Right renal cortex interstitium (tissue), 3 donors: ENCODE measurements around the gene JAK1. TPM values are rescaled to one million over a fixed set of nuclear protein-coding genes. Genes with fewer than 3 reads are reported as not detected.

ENCODE experiments used
- DNase-seq, 3 donors: peaks; one replicate each; pipeline ENCODE4 v3.0.0-alpha.2; 2013; ENCODE audit warnings: low read depth in 3 of 3, low spot score in 2 of 3
- polyA plus RNA-seq, 3 donors: library from polyadenylated mRNA; unstranded; fragments of 120-200 nt; gene quantifications; one replicate each; pipeline ENCODE4 v1.2.1, GENCODE V29; 2013; ENCODE audit not compliant: insufficient read length in 3 of 3

The JAK1 gene
- polyA plus RNA-seq, 3 donors, result 108 to 113 (median 112) TPM

DNA sequence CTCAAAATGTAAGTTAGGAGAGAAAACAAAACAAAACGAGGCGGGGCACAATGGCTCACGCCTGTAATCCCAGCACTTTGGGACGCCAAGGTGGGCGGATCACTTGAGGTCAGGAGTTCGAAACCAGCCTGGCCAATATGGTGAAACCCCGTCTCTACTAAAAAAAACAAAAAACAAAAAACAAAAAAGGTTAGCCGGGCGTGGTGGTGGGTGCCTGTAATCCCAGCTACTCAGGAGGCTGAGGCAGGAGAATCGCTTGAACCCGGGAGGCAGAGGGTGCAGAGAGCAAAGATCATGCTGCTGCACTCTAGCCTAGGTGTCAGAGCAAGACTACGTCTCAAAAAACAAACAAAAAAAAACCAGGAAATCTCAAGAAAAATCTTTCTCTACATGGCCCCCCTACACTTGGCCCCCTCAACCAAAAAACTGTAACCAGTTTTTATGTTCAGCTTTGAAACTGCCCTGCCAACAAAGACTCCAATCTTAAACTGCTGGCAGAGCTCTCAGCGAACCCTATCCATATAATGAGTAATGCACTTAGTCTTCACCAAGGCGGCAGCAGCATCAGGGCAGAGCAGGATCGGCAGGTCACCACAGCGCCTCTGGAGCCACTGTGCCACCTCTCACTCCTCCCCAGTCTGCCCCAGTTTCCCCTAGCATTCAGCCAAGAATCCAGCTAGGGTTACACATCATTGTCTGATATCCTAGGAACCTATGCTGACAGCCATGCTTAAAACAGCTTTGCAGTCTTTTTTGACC lies 71.7 kb downstream of the JAK1 start:
- DNase-seq, result no peak

DNA sequence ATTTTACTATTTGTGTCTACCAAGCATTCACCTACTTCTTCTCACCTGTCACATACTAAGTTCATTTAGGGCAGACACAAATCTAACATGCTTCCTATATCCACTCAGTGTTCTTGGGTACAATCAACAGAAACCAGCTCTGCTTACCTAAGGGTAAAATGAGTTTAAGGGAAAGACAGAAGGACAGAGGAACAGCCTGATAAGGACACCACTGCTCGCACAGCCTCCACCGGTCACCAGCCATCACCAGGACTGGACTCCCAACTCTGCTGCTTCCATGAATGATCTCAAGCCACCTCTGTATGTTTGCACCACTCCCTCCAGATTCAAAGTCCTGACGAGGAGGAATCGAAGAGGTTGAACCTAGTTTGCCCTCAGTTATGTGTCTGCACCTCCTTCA lies 72.4 kb downstream of the JAK1 start:
- DNase-seq, result no peak

DNA sequence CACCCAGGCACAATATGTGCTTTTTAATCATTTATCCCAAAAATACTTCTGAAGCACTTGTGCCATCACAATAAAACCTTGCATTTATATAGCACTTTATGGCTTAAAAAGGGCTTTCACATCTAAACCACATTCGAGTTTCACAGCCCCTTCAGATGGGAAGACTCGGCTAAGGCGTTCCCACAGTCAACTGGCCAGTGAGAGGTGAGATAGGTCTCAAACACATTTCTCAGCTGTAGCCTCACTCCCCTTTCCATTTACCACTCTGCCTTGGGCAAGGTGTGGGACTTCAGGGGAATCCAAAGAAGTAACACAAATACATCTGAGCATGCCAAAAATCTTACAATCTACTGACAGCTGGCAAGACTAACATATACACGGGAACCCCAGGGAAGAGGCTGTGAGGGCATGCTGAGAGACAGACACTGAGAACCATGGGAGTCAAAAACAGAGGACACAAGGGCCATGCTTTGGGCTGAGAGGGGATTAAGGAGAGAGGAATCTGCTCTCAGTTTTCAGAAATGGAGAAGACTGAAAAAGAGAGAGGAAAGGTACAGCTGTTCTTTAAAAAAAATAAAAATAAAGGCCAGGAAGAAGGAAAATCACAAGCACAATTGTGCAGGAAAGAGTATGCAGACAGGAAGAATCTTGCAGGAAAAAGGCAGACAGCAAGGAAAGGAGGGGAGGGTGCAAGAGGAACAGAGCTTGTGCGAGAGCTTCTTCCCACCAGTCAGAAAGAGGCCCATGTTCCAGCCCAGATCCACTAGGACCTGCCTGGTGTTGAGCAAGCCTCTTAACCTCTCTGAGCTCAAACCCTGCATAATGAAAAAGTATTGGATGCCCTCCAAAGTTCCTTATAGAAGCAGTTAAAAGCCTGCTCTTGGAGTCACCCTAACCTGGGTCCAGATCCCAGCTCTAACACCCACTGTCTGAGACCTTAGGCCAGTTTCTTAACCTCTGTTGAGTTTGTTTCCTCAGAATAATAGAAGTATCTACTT lies 73.5 kb downstream of the JAK1 start:
- no peak for DNase-seq

DNA sequence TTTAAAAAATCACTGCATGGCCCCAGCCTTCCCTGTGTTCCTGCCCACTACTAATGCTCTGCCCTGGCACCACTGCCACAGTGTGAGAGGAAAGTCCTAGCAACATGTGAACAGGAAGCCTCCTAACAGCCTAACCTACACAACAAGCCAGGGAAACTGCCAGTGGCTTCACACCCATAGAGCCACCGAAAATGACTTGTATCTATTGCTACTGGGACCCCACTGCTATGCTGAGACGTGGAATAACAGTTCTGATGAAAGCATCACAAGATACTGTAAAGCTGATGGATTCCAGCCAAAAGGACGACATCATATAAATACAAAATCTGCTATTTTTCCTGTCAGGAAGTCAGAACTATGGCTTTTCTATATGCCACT lies 74.9 kb downstream of the JAK1 start:
- DNase-seq, result no peak

DNA sequence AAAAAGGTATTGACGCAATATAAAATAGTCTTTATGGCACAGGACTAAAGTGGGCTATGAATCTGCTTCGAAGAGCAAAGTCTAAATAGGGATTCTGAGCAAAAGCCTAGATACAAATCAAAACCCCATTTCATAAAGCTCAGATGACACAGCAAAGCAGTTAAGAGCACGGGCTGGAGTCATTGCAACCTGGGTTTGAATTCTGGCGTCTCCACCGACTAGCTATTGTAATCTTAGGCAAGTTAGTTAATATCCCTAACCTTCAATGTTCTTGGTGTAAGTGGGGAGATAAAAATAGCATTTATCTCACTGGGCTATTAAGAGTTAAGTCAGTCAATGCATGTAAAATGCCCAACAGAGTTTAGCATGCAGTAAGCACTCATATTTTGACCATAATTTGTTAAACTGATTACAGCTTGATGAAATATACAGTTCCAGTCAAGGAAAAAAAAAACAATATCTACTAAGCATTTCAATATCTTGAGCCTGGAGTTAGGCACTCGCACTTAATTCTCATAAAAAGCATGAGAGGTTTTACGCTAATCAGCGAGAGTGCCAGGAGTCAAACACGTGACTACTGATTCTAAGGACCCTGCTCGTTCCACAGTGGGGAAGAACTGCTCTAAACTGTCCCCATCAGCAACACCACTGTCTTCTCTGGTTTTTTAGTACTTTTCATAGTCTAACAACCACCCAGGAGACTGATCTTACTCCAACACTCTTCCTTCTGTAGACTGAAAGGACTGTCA lies 75.5 kb downstream of the JAK1 start:
- no peak for DNase-seq

DNA sequence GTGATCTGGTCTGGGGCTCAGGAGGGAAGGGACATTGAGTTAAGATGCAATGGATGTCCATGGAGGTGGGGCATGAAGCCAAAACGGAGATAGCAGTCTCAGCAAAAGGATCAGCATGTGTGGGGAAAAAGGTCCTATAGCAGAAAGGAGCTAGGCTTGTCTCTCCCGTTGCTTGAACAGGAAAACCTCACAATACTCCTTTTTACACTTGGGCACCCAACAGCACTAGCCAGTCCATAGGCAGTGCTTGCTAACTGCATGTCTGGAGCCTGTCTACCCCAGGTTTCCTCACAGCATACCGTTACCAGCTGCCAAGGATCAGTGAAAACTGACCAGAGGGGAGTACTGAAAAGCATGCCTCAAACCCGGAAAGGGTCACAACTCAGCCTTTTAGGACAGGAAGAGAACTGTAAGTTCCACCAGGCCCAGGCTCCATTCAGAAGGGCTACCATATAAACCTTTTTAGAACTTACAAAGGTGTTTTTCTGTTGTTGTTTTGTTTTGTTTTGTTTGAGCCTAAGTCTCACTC lies 78.6 kb downstream of the JAK1 start:
- no peak for DNase-seq

DNA sequence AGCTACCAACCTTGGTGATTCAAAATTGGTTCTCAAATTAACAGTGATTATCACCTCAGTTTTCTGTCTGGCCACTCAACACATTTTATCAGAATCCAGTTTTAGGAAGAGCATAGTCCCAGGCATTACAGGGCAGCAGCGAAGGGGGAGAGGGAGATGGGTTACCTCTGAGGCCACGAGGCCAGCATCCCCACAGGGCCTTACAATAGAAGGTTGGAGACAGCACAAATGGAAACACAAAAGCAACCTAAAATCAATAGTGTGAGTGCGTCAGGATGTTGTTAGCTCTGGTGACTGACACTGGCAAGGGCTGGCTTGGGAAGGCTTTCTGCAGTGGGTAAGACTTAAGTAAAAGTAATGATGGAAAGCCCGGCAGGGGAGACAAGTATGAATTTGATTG lies 79.5 kb downstream of the JAK1 start:
- no peak for DNase-seq

DNA sequence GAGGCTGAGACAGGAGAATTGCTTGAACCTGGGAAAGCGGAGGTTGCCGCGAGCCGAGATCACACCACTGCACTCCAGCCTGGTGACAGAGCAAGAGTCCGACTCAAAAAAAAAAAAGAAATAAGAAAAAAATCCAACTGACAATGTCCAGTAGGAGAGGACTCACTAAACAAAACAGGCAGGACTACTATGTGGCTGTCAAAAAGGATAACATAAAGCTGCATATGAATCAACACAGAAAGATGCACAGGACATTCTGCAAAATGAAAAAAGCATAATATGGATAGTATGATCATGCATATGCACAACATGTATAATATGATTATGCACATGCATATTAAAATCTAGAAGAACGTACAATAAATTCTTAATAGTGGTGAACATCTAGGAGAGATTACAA lies 80.7 kb downstream of the JAK1 start:
- no peak for DNase-seq

DNA sequence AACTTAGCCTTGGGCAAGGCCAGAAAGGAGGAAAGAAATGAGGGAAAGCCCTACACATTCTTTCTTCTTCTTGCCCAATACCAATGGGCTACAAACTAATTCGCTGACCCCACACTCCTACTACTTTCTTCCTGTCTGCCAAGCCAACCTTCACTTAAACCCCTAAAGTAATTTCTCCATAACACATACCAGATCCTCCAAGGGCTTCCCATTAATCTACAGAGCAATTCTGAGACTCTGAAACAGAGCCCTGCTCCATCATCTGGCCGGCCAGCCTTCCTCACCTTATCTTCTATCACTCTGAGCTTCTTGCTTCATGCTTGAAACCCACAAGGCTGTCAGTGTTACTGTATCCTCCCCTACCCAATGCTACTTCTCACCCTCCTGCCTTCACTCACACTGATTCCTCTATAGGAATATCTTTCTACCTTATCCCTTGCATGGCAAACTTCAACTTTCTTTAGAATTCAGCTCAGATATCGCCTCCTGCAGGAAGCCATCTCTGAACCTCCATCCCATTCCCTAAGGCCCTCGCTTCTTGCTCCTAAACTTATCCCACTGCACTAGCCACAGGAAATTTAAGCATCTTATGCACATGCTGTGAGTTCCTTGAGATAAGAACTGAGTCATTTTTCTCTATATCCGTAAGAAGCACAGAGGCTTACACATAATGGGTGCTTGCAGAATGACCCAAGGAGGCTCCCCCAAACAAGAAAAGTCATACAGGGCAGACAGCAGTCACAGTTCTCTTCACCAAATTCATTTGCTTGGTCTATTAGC lies 81.9 kb downstream of the JAK1 start:
- DNase-seq, result no peak

DNA sequence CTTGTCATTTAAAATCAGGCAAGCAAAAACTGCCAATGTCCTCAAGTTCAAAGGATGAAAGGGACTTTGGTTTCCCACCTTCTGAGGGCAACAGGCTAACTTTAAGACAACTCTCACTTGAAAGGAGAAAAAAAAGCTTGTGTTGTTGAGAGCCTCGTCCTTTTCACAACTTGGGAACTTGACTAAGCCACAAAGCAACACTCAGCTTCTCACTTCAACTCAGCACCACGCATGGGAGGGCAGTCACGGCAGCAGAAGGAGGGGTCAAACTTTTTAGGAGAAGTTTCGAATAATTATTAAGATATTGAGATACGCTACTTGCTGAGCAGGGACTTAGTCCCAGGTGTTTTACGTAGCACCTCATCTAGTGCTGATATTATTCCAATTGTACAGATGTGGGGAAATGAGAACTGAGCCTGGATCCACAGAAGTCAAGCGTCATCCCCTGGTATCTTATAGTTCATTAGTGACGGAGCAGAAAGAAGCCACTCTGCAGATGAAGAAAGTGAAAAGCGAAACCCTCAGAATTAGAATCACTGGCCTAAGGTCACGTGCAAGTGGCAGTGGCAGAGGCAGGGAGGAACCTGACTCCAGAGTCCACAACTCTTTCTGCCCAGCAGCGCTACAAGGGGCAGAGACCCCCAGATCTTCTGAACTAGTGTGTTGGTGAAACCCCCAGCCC lies 83.6 kb downstream of the JAK1 start:
- DNase-seq, result no peak

DNA sequence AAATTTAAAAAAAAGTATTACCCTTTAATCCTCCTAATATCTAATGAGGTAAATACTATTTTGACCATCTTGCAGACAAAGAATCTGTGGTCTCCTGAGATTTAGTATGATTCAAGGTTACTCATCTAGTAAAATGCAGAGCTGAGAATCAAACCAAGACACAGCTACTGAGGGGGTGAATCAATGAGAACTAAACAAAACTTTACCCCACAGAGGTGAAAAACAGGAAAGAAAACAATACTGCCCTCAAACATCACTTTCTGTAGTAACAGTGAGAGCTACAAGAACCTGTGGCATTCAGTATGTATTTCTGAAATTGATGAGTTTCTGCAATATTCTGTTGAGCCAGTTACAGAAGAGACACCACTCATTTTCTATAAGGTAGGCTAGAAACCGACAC lies 85.1 kb downstream of the JAK1 start:
- DNase-seq, result no peak

DNA sequence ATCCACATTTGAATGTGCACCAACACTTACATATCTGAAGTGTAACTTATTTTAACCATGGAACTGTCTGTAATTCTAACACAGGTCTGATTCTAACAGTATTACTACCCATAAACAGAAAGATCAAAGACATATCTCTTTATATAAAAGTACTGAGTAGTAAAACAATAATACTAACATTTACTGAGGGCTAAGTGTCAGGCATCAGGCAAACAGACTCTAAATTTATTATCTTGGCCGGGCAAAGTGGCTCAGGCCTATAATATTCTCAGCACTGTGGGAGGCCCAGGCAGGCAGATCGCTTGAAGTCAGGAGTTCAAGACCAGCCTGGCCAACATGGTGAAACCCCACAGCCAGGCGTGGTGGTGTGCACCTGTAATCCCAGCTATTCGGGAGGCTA lies 85.9 kb downstream of the JAK1 start:
- no peak for DNase-seq

DNA sequence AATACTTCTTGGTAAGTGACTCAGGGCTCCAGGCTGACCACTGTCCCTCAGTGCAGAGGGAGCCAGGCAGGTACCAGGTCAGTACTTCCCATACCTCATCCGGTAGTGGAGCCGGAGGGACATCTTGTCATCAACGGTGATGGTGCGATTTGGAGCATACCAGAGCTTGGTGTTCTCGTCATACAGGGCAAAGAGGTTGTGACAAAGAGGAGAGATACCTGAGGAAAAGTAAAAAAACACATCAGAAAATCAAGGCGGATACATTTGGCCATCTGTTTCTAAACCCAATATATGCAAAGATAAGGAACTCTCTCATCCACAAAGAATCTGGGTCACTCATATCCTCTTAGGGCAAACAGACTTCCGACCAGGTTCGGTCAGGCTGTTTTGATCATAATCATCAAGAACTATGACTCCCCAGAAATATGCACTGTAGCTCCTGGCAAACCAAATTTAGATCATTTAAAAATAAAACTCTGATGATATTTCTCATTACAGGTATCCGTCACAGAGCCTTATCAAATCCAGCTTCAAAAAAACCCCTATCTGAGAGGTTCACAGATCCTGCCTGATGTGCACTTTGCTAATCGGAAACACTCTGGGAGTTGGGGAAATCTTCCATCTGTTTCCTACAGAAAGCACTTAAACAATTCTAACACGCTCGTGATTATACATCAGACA lies 87.3 kb downstream of the JAK1 start:
- no peak for DNase-seq

DNA sequence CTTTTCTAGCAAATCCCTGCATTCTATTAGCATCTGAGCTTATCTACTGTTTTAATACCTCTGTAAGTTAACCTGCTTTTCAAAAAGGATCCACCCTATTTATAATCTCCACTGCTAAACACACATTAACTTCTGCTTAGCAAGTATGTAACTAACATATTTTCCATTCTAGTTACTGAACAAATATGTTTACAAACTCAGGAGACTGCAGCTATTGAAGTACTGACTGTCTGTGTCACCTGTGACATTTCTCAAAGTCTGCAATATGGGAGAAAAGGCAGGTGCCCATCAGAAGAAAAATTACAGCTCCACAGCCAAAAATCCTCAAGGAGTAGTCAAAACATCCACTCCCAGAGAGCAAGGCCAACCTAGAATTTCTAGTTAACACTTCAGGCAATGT lies 88.3 kb downstream of the JAK1 start:
- no peak for DNase-seq

DNA sequence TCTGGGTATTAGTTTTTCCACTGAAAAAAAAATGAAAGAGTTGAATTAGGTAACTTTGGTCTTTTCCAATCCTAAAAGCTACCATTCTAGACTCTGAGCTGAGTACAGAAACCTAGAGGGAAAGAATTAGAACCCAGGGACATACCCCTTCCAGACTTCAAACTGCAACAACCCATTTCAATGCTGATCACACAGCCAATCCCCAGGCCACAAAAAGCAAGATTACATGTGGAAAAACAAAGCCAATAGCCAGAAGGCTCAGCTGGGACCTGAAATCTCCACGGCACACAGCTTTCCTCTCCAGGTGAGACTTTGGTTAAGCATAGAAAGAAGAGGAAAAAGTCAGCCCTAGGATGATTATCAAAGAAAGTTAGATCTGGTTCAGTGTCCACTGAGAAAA lies 88.8 kb downstream of the JAK1 start:
- no peak for DNase-seq

DNA sequence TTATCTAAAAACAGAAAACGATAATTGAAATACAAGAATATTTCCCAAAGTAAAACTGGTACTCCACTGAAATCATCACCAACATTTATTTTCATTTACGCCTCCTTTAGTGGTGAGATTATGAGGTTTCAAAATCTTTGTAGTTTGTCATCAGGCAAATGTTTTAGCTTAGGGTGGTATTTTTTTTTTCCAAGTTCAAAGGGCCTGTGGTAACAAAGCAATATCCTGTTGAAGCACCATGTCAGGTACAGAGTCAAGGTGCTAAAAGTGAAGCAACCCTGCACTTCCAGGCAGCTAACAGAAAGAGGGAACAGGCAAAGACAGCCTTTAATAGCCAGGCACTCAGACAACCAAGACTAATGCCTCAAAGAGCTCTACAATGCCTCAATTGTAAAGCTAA lies 89.2 kb downstream of the JAK1 start:
- DNase-seq, result no peak

DNA sequence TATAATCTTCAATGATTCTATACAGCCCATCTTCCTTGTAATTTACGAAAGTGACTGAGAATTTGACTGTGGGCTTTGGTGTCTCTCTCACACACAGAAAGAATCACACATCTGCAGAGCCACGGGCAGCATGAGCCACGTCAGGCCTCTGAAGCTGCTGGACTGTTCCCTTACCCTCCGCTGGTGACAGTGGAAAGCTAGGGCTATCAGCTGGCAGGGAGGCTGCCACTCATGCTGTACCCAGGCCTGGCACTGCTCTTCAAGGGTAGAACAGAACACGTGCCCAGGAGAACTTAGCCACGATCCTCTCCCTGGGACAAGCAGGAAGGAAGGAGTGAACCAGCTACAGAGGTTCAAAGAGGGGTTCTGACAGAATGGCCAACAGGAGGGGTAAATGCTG lies 90.7 kb downstream of the JAK1 start:
- no peak for DNase-seq

DNA sequence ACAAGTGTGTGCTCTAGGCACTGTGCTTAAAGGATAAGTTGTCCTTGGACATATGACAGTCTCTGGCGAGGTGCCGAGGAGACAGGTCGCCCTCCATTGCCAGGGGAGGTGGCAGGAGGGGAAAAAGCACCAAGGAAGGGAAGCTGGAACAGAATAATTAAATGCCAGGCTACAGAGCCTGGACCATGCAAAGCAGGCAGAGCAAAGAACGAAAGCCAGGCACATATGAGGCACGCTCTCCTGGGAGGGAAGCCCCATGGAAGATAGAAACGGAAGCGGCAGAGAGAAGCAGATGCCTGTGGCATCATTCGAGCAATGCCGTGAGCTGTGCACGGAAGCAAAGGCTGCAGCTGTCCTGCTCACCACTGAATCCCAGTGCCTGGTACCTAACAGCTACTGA lies 91.2 kb downstream of the JAK1 start:
- no peak for DNase-seq

DNA sequence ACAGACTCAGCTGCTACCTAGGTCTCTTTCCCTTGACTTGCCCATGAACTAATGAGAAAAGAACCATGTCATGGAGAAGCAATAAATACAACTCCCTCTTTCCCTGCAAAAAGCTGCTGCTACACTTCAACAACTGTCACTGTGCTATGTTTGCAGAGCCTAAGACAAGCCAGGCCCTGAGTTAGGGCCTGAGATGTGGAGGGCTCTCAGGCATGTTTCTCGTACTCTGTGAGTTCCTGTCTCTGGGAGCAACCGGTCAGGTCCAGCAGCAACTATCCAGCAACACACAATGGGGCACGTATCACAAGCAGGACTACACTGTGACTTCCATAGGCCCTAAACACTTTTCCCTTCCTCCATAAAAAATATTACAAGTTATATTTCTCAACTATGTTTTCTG lies 91.7 kb downstream of the JAK1 start:
- DNase-seq, result no peak
